ENCODE results near the gene STON1. TPM values are rescaled to one million over a fixed set of nuclear protein-coding genes. Genes with fewer than 3 reads are reported as not detected.

Gene STON1
- total RNA-seq, 6 experiments from 2014 or later: 1.1 to 4.3 (median 1.6) TPM

DNA sequence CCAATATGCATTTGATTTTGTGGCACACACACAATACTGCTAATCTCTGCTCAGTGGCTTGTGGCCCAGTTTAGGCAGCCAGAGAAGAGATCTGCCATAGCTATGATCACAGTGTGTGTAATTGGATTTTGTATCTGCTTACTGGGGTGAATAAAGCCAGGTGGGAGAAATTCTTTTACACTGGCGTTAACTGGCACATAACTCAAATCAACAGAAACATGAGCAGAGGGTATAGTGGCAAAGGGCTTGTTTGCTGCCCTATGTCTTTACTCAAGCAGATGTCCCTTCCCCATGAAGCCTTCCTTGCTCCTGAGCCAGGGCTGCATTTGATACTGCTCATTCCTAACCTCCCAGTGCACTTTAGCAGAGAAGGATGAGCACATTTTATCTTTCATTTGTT lies 28.5 kb downstream of the STON1 start:
- Histone ChIP-seq H3K9me3 (no peaks in the 10 kb centered on the region), H3K4me1 (no peaks in the 10 kb centered on the region), H3K27ac (no peak overlapping the region), H3K36me3 (no peaks in the 10 kb centered on the region), H3K27me3 (no peaks in the 10 kb centered on the region), H3K4me3 (no peak overlapping the region)
- DNase-seq: no peak
- no peak for ATAC-seq
- TF ChIP-seq, protein P1, sequence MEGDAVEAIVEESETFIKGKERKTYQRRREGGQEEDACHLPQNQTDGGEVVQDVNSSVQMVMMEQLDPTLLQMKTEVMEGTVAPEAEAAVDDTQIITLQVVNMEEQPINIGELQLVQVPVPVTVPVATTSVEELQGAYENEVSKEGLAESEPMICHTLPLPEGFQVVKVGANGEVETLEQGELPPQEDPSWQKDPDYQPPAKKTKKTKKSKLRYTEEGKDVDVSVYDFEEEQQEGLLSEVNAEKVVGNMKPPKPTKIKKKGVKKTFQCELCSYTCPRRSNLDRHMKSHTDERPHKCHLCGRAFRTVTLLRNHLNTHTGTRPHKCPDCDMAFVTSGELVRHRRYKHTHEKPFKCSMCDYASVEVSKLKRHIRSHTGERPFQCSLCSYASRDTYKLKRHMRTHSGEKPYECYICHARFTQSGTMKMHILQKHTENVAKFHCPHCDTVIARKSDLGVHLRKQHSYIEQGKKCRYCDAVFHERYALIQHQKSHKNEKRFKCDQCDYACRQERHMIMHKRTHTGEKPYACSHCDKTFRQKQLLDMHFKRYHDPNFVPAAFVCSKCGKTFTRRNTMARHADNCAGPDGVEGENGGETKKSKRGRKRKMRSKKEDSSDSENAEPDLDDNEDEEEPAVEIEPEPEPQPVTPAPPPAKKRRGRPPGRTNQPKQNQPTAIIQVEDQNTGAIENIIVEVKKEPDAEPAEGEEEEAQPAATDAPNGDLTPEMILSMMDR (IDR thresholded peaks at IDR 0.05): no peak
- no peak for TF ChIP-seq POLR2A (IDR thresholded peaks at IDR 0.05)
- intact Hi-C loops (cut with DNase I): no loop called here
- no CpG with 5 or more reads among the region's 1 CpG for WGBS (ENCODE audit: insufficient coverage, low coverage, low lambda C conversion rate, missing lambda C conversion rate)

DNA sequence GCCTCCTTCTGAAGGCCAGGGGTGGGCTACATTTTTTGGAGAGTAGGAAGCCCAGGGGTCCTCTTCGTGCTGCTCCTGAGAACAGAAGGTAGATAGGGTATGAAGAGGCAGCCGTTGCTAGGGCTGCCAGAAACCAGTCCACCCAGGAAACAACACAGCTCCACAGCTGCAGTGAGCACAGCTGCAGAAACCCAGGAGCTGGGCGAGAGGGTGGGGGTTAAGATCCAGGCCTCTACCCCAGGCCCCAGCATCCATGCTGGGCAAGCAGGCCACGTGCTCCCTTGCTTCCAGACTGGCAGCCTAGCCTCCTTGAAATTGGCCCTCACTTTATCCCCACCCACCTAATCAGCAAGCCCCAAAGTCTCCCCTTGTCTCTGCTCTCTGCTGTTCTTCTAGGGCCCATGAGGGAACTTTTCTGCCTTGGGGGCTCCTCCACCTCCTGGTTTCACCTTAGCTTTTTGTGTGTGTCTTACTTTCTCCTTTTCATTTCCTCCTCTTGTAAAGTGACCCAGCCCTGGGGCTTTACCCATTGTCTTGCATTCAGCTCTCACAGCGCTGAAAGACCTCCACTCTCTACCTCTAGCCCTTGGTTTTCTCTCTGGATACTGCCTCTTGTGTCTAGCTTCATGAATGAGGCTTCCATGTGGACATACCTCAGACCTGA lies 30.7 kb downstream of the STON1 start:
- no peaks in the 10 kb centered on the region for H3K27me3 ChIP-seq
- H3K9me3 ChIP-seq: no peaks in the 10 kb centered on the region
- no peaks in the 10 kb centered on the region for H3K4me1 ChIP-seq
- no peak overlapping the region for H3K4me3 ChIP-seq
- DNase-seq (no peak), ATAC-seq (peak in 1 of 4 donors; percentile 40)
- intact Hi-C loops (cut with DNase I): no loop called here
- H3K27ac ChIP-seq: no peak overlapping the region
- H3K36me3 ChIP-seq: no peaks in the 10 kb centered on the region
- TF ChIP-seq, protein P1 (IDR thresholded peaks at IDR 0.05): no peak
- TF ChIP-seq POLR2A (IDR thresholded peaks at IDR 0.05): no peak
- WGBS (ENCODE audit: insufficient coverage, low coverage, low lambda C conversion rate, missing lambda C conversion rate): 45% methylated on average over 2 of the region's 5 CpGs

DNA sequence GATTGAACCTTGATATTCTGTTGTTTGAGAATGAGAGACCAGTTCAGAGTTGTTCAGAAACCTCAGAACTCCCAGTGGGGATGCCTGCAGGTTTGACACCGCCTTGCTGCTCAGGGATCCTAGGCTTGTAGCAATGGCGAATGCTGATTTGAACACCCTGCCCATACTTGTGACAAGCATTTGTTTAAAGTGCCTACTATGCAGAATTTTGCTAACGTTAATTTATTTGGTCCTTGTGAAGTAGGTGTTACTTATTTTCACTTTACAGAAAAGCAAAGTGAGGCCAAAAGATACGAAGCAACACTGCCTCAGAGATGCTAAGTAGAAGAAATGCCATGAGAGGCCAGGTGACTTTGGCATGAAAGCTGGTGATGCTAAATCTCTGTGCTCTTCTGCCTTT lies 32.3 kb downstream of the STON1 start:
- TF ChIP-seq, protein P1 (IDR thresholded peaks at IDR 0.05): no peak
- no peak for TF ChIP-seq POLR2A (IDR thresholded peaks at IDR 0.05)
- ATAC-seq: no peak
- Histone ChIP-seq H3K27ac (no peak overlapping the region), H3K4me1 (no peaks in the 10 kb centered on the region), H3K36me3 (no peaks in the 10 kb centered on the region), H3K4me3 (no peak overlapping the region), H3K9me3 (no peaks in the 10 kb centered on the region), H3K27me3 (no peaks in the 10 kb centered on the region)
- intact Hi-C loops (cut with DNase I): no loop called here
- WGBS (ENCODE audit: insufficient coverage, low coverage, low lambda C conversion rate, missing lambda C conversion rate): 77% methylated on average over 4 of the region's 4 CpGs
- no peak for DNase-seq

DNA sequence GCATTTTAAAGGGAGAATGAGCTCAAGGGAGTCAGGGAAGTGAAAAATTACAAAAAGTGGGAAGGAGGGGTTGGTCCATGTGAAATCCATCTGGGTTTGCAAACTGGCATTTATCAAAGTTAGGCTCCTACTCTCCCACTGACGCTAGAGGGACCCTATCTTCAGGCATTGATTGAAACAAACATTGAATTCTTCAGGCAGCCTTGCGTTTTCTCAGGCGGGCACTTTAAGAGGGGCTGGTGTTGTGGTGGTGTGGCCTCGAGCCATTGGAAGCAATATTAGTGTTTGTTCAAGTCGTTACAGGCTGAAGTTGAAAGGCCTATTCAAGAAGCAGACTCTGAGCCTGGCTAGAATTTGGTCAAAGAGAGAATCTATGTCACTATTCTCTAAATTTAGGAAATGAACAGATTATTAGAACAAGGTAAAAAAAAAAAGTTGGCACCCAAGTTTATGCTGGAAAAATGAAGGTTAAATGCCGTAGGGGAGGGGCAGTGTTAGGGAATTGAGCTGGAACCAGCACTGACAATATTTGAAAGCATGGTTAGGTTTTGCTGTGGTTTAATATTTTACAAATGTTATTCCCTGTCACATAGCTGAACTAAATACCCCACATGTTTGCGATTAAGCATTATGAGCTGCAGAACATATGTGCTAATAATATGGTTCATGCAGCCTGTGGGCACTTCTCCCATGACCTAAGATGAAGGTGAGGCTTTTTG lies 36.8 kb downstream of the STON1 start:
- DNase-seq: no peak
- H3K27me3 ChIP-seq: no peaks in the 10 kb centered on the region
- no peaks in the 10 kb centered on the region for H3K4me1 ChIP-seq
- no peaks in the 10 kb centered on the region for H3K9me3 ChIP-seq
- intact Hi-C loops (cut with DNase I): no loop called here
- no peak overlapping the region for H3K27ac ChIP-seq
- 37% methylated on average over 6 of the region's 7 CpGs for WGBS (ENCODE audit: insufficient coverage, low coverage, low lambda C conversion rate, missing lambda C conversion rate)
- H3K4me3 ChIP-seq: no peak overlapping the region
- no peaks in the 10 kb centered on the region for H3K36me3 ChIP-seq
- ATAC-seq: no peak
- no peak for TF ChIP-seq POLR2A (IDR thresholded peaks at IDR 0.05)
- TF ChIP-seq, protein P1 (IDR thresholded peaks at IDR 0.05): peak in 2 of 4 donors; percentile 6 to 7

All from right lobe of liver (tissue), 6 donors.